ENCODE data around the gene UBE2G2.

The UBE2G2 gene

GRCh38 chr21:44730951-44731579, 70.6 kb downstream of the UBE2G2 start:
- no CpG with 5 or more reads among the region's 9 CpGs for WGBS, 2 donors (ENCODE audit: extremely low coverage in 2 of 2, insufficient read length in 2 of 2, insufficient replicate concordance in 1 of 2)

GRCh38 chr21:44730028-44730395, 71.6 kb downstream of the UBE2G2 start:
- no peak overlapping the region for H3K4me2 ChIP-seq (ENCODE audit: insufficient read depth, low read length, poor library complexity, severe bottlenecking)
- no peak overlapping the region for H2BK120ac ChIP-seq (ENCODE audit: low read depth, low read length)
- no peak overlapping the region for H3K23ac ChIP-seq (ENCODE audit: low read depth, low read length, poor library complexity)
- H3K4ac ChIP-seq (ENCODE audit: low read length), result no peak overlapping the region
- H2BK12ac ChIP-seq (ENCODE audit: low read length), result no peak overlapping the region
- no peak overlapping the region for H3K14ac ChIP-seq (ENCODE audit: low read length)
- no CpG with 5 or more reads among the region's 7 CpGs for WGBS, 2 donors (ENCODE audit: extremely low coverage in 2 of 2, insufficient read length in 2 of 2, insufficient replicate concordance in 1 of 2)
- no peak overlapping the region for H4K91ac ChIP-seq (ENCODE audit: low read depth, low read length, poor library complexity)
- H3K4me3 ChIP-seq (ENCODE audit: low read length in 2 of 2), result no peak overlapping the region
- no peak overlapping the region for H2BK15ac ChIP-seq (ENCODE audit: low read length)
- no peak overlapping the region for H2BK5ac ChIP-seq (ENCODE audit: low read length)
- H2AK5ac ChIP-seq (ENCODE audit: low read depth, low read length), result peak overlapping the region; percentile 5
- no peak overlapping the region for H3K27ac ChIP-seq (replicated peaks; ENCODE audit: low read length)
- no peaks in the 10 kb centered on the region for H3K4me1 ChIP-seq (ENCODE audit: control insufficient read depth in 2 of 2, insufficient read depth in 1 of 2, low read depth in 1 of 2, low read length in 2 of 2)
- H4K8ac ChIP-seq (ENCODE audit: low read depth, low read length), result no peak overlapping the region
- no peak overlapping the region for H3K18ac ChIP-seq (ENCODE audit: low read length)
- peaks cover 0 to 45% (median 0%) of the 10 kb centered on the region in 3 experiments for H3K27me3 ChIP-seq (ENCODE audit: control insufficient read depth in 3 of 3, insufficient read depth in 3 of 3, low read depth in 1 of 3, low read length in 3 of 3)
- H3K9me3 ChIP-seq (replicated peaks in 1 of 2; ENCODE audit: control insufficient read depth in 2 of 2, insufficient read depth in 1 of 2, low read depth in 1 of 2, low read length in 2 of 2), result peaks cover 0 to 6% of the 10 kb centered on the region in 2 donors
- H2AFZ ChIP-seq (ENCODE audit: low read length), result no peak overlapping the region
- no peaks in the 10 kb centered on the region for H3K79me1 ChIP-seq (ENCODE audit: low read depth, low read length)
- DNase-seq (ENCODE audit: low spot score), result no peak
- H3K9ac ChIP-seq (ENCODE audit: low read depth, low read length, poor library complexity), result no peak overlapping the region
- no peaks in the 10 kb centered on the region for H3K36me3 ChIP-seq (replicated peaks in 1 of 2; ENCODE audit: control insufficient read depth in 2 of 2, insufficient read depth in 2 of 2, low read length in 2 of 2)

More at GRCh38 chr21:44730951-44731579, 70.6 kb downstream of the UBE2G2 start:
- peaks cover 0 to 50% (median 0%) of the 10 kb centered on the region in 3 experiments for H3K27me3 ChIP-seq (ENCODE audit: control insufficient read depth in 3 of 3, insufficient read depth in 3 of 3, low read depth in 1 of 3, low read length in 3 of 3)
- H3K14ac ChIP-seq (ENCODE audit: low read length), result no peak overlapping the region
- no peak overlapping the region for H3K4me3 ChIP-seq (ENCODE audit: low read length in 2 of 2)
- no peak overlapping the region for H2AFZ ChIP-seq (ENCODE audit: low read length)
- no peaks in the 10 kb centered on the region for H3K4me1 ChIP-seq (ENCODE audit: control insufficient read depth in 2 of 2, insufficient read depth in 1 of 2, low read depth in 1 of 2, low read length in 2 of 2)
- no peaks in the 10 kb centered on the region for H3K36me3 ChIP-seq (replicated peaks in 1 of 2; ENCODE audit: control insufficient read depth in 2 of 2, insufficient read depth in 2 of 2, low read length in 2 of 2)
- H2BK15ac ChIP-seq (ENCODE audit: low read length), result no peak overlapping the region
- no peak overlapping the region for H4K91ac ChIP-seq (ENCODE audit: low read depth, low read length, poor library complexity)
- no peak overlapping the region for H3K18ac ChIP-seq (ENCODE audit: low read length)
- H3K79me1 ChIP-seq (ENCODE audit: low read depth, low read length), result no peaks in the 10 kb centered on the region
- no peak overlapping the region for H2BK12ac ChIP-seq (ENCODE audit: low read length)
- no peak overlapping the region for H3K4me2 ChIP-seq (ENCODE audit: insufficient read depth, low read length, poor library complexity, severe bottlenecking)
- H2AK5ac ChIP-seq (ENCODE audit: low read depth, low read length), result no peak overlapping the region
- no peak overlapping the region for H3K27ac ChIP-seq (replicated peaks; ENCODE audit: low read length)
- H3K23ac ChIP-seq (ENCODE audit: low read depth, low read length, poor library complexity), result no peak overlapping the region
- no peak for DNase-seq (ENCODE audit: low spot score)
- no peak overlapping the region for H2BK5ac ChIP-seq (ENCODE audit: low read length)
- H2BK120ac ChIP-seq (ENCODE audit: low read depth, low read length), result no peak overlapping the region
- H3K9ac ChIP-seq (ENCODE audit: low read depth, low read length, poor library complexity), result no peak overlapping the region
- no peak overlapping the region for H4K8ac ChIP-seq (ENCODE audit: low read depth, low read length)
- H3K9me3 ChIP-seq (replicated peaks in 1 of 2; ENCODE audit: control insufficient read depth in 2 of 2, insufficient read depth in 1 of 2, low read depth in 1 of 2, low read length in 2 of 2), result peaks cover 0 to 13% of the 10 kb centered on the region in 2 donors
- no peak overlapping the region for H3K4ac ChIP-seq (ENCODE audit: low read length)

GRCh38 chr21:44729336-44730027, 72.1 kb downstream of the UBE2G2 start:
- peaks cover 0 to 4% of the 10 kb centered on the region in 2 donors for H3K9me3 ChIP-seq (replicated peaks in 1 of 2; ENCODE audit: control insufficient read depth in 2 of 2, insufficient read depth in 1 of 2, low read depth in 1 of 2, low read length in 2 of 2)

GRCh38 chr21:44728716-44729115, 72.9 kb downstream of the UBE2G2 start:
- no peak for DNase-seq (ENCODE audit: low spot score)
- no peak overlapping the region for H3K4me3 ChIP-seq (ENCODE audit: low read length in 2 of 2)
- H3K9me3 ChIP-seq (replicated peaks in 1 of 2; ENCODE audit: control insufficient read depth in 2 of 2, insufficient read depth in 1 of 2, low read depth in 1 of 2, low read length in 2 of 2), result peaks cover 0 to 6% of the 10 kb centered on the region in 2 donors
- no peak overlapping the region for H3K14ac ChIP-seq (ENCODE audit: low read length)
- H3K27ac ChIP-seq (replicated peaks; ENCODE audit: low read length), result no peak overlapping the region
- no peak overlapping the region for H4K91ac ChIP-seq (ENCODE audit: low read depth, low read length, poor library complexity)
- H3K18ac ChIP-seq (ENCODE audit: low read length), result no peak overlapping the region
- H2BK120ac ChIP-seq (ENCODE audit: low read depth, low read length), result no peak overlapping the region
- H3K4me1 ChIP-seq (ENCODE audit: control insufficient read depth in 2 of 2, insufficient read depth in 1 of 2, low read depth in 1 of 2, low read length in 2 of 2), result no peaks in the 10 kb centered on the region
- no peak overlapping the region for H2AFZ ChIP-seq (ENCODE audit: low read length)
- no peak overlapping the region for H2AK5ac ChIP-seq (ENCODE audit: low read depth, low read length)
- no peak overlapping the region for H3K4ac ChIP-seq (ENCODE audit: low read length)
- no peaks in the 10 kb centered on the region for H3K79me1 ChIP-seq (ENCODE audit: low read depth, low read length)
- H2BK5ac ChIP-seq (ENCODE audit: low read length), result no peak overlapping the region
- H3K27me3 ChIP-seq (ENCODE audit: control insufficient read depth in 3 of 3, insufficient read depth in 3 of 3, low read depth in 1 of 3, low read length in 3 of 3), result peaks cover 0 to 47% (median 5%) of the 10 kb centered on the region in 3 experiments
- H3K23ac ChIP-seq (ENCODE audit: low read depth, low read length, poor library complexity), result no peak overlapping the region
- H3K4me2 ChIP-seq (ENCODE audit: insufficient read depth, low read length, poor library complexity, severe bottlenecking), result no peak overlapping the region
- H3K9ac ChIP-seq (ENCODE audit: low read depth, low read length, poor library complexity), result no peak overlapping the region
- no CpG with 5 or more reads among the region's 14 CpGs for WGBS, 2 donors (ENCODE audit: extremely low coverage in 2 of 2, insufficient read length in 2 of 2, insufficient replicate concordance in 1 of 2)
- H4K8ac ChIP-seq (ENCODE audit: low read depth, low read length), result no peak overlapping the region
- H2BK12ac ChIP-seq (ENCODE audit: low read length), result no peak overlapping the region
- H3K36me3 ChIP-seq (replicated peaks in 1 of 2; ENCODE audit: control insufficient read depth in 2 of 2, insufficient read depth in 2 of 2, low read length in 2 of 2), result no peaks in the 10 kb centered on the region
- H2BK15ac ChIP-seq (ENCODE audit: low read length), result no peak overlapping the region

More at GRCh38 chr21:44729336-44730027, 72.1 kb downstream of the UBE2G2 start:
- no peak overlapping the region for H3K27ac ChIP-seq (replicated peaks; ENCODE audit: low read length)
- no peak for DNase-seq (ENCODE audit: low spot score)
- H2AK5ac ChIP-seq (ENCODE audit: low read depth, low read length), result peak overlapping the region; percentile 47
- peaks cover 0 to 44% (median 0%) of the 10 kb centered on the region in 3 experiments for H3K27me3 ChIP-seq (ENCODE audit: control insufficient read depth in 3 of 3, insufficient read depth in 3 of 3, low read depth in 1 of 3, low read length in 3 of 3)
- H3K14ac ChIP-seq (ENCODE audit: low read length), result no peak overlapping the region
- no peak overlapping the region for H3K4me3 ChIP-seq (ENCODE audit: low read length in 2 of 2)
- no peak overlapping the region for H2AFZ ChIP-seq (ENCODE audit: low read length)
- H3K18ac ChIP-seq (ENCODE audit: low read length), result peak overlapping the region; percentile 66
- H3K9ac ChIP-seq (ENCODE audit: low read depth, low read length, poor library complexity), result no peak overlapping the region
- H2BK5ac ChIP-seq (ENCODE audit: low read length), result no peak overlapping the region
- H3K4me2 ChIP-seq (ENCODE audit: insufficient read depth, low read length, poor library complexity, severe bottlenecking), result no peak overlapping the region
- no peak overlapping the region for H2BK12ac ChIP-seq (ENCODE audit: low read length)
- no peak overlapping the region for H2BK120ac ChIP-seq (ENCODE audit: low read depth, low read length)
- no peaks in the 10 kb centered on the region for H3K4me1 ChIP-seq (ENCODE audit: control insufficient read depth in 2 of 2, insufficient read depth in 1 of 2, low read depth in 1 of 2, low read length in 2 of 2)
- H3K23ac ChIP-seq (ENCODE audit: low read depth, low read length, poor library complexity), result no peak overlapping the region
- H4K8ac ChIP-seq (ENCODE audit: low read depth, low read length), result no peak overlapping the region
- no peak overlapping the region for H4K91ac ChIP-seq (ENCODE audit: low read depth, low read length, poor library complexity)
- no CpG with 5 or more reads among the region's 23 CpGs for WGBS, 2 donors (ENCODE audit: extremely low coverage in 2 of 2, insufficient read length in 2 of 2, insufficient replicate concordance in 1 of 2)
- H3K79me1 ChIP-seq (ENCODE audit: low read depth, low read length), result no peaks in the 10 kb centered on the region
- H3K36me3 ChIP-seq (replicated peaks in 1 of 2; ENCODE audit: control insufficient read depth in 2 of 2, insufficient read depth in 2 of 2, low read length in 2 of 2), result no peaks in the 10 kb centered on the region
- no peak overlapping the region for H2BK15ac ChIP-seq (ENCODE audit: low read length)
- H3K4ac ChIP-seq (ENCODE audit: low read length), result no peak overlapping the region
